ENCODE data around the gene STK24. TPM values are rescaled to one million over a fixed set of nuclear protein-coding genes. Genes with fewer than 3 reads are reported as not detected.

The STK24 gene
- total and polyA plus RNA-seq, 2 of the 4 experiments (the other 2 are of a cell fraction) = 29.2 to 43.4 TPM

DNA sequence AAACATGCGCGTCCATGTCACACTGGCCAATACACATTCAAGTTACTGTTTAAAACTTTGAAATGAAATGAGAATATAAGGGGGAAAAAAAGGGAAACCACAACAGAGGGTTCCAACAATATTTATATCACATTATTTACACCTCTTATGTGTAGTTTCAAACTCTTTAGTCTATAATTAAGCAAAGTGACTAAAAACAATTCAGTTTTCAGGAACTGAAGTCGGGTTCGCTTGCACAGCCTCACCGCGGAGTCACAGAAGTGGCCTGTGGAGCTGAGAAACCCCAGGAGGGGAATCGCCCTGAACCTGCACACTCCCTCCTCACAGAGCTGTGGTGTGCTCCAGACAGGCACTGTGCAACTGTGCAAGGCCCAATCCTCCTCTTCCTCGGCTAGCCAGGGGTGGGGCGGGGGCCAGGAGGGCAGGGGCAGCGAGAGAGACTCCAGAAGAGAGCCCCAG is 75.9 kb downstream of the STK24 start:
- Histone ChIP-seq H3K27ac (ENCODE audit: insufficient read depth, low read length) (no peak overlapping the region), H3K79me1 (ENCODE audit: low read depth in 1 of 2, low read length in 2 of 2) (peaks cover 63 to 93% of the 10 kb centered on the region in 2 experiments), H3K36me3 (ENCODE audit: control insufficient read depth, insufficient read depth, low read length) (peaks cover 12% of the 10 kb centered on the region; the same call in 1 of the 2 replicates), H3K9ac (ENCODE audit: low read depth, low read length) (no peak overlapping the region), H2AFZ (replicated peaks; ENCODE audit: low read length, poor library complexity) (no peak overlapping the region), H2AK9ac (replicated peaks; ENCODE audit: low read depth, low read length, poor library complexity) (no peak overlapping the region), H3K4me2 (ENCODE audit: low read depth, low read length) (no peak overlapping the region), H2BK20ac (ENCODE audit: low read depth, low read length) (no peak overlapping the region; the same call in 1 of the 2 replicates), H3K56ac (ENCODE audit: extremely low read depth, insufficient read depth, low read length) (no peak overlapping the region), H4K8ac (ENCODE audit: low read depth in 2 of 2, low read length in 2 of 2) (no peak overlapping the region), H3K9me1 (ENCODE audit: insufficient read depth, low read length) (peaks cover 47% of the 10 kb centered on the region), H4K5ac (ENCODE audit: low read depth, low read length) (no peak overlapping the region; the same call in 1 of the 2 replicates), H4K91ac (ENCODE audit: insufficient read depth, low read depth, low read length) (no peak overlapping the region), H3K18ac (ENCODE audit: low read depth, low read length) (no peak overlapping the region), H3K9me3 (ENCODE audit: control insufficient read depth, insufficient read depth, low read length) (no peaks in the 10 kb centered on the region), H2BK5ac (ENCODE audit: low read depth, low read length, poor library complexity, severe bottlenecking) (no peak overlapping the region), H2AK5ac (ENCODE audit: low read depth, low read length) (no peak overlapping the region), H3K4ac (ENCODE audit: low read depth, low read length) (no peak overlapping the region), H3K4me1 (ENCODE audit: control insufficient read depth, insufficient read depth, low read length) (peaks cover 28% of the 10 kb centered on the region), H3K27me3 (ENCODE audit: control insufficient read depth, insufficient read depth, low read length) (no peaks in the 10 kb centered on the region), H4K20me1 (ENCODE audit: insufficient read depth, low read length) (peaks cover 80% of the 10 kb centered on the region), H3K14ac (replicated peaks; ENCODE audit: low read depth, low read length) (no peak overlapping the region), H2BK15ac (ENCODE audit: low read depth, low read length) (no peak overlapping the region), H3K4me3 (ENCODE audit: insufficient read depth, low read depth, low read length) (no peak overlapping the region), H2BK120ac (ENCODE audit: low read depth, low read length) (no peak overlapping the region), H3K23ac (ENCODE audit: low read depth, low read length) (no peak overlapping the region)
- CTCF ChIA-PET = interaction anchor here (1.2 kb wide), 1 partner anchor 10 kb away, joined by 3 read pairs; no protein-coding TSS in a partner anchor
- in situ Hi-C loops (cut with MboI; ENCODE audit: low sequenced_read_pairs) (no loop called here), dilution Hi-C loops (cut with HindIII; ENCODE audit: low sequenced_read_pairs, unreplicated experiment) (no loop called here), intact Hi-C loops (cut with micrococcal nuclease) (no loop called here)
- ATAC-seq (ENCODE audit: low read depth) (no peak), DNase-seq (no peak)
- no TSS peak for BruUV-seq (replicated peaks)
- POLR2A ChIA-PET (ENCODE audit: unreplicated experiment) = no interaction called here
- TF ChIP-seq NFE2L2 (IDR thresholded peaks at IDR 0.05; ENCODE audit: low read depth, low read length) (no peak), MAFK (IDR thresholded peaks at IDR 0.05; ENCODE audit: low read depth, low read length) (no peak), RAD21 (IDR thresholded peaks at IDR 0.05; ENCODE audit: low read length) (no peak), MXI1 (IDR thresholded peaks at IDR 0.05; ENCODE audit: borderline replicate concordance, low read depth, low read length) (no peak), FOS (IDR thresholded peaks at IDR 0.05; ENCODE audit: low read depth, low read length) (no peak), POLR2A (IDR thresholded peaks at IDR 0.05; ENCODE audit: low read depth, low read length) (no peak), RCOR1 (IDR thresholded peaks at IDR 0.05; ENCODE audit: insufficient replicate concordance, low read length) (no peak), MAZ (IDR thresholded peaks at IDR 0.05; ENCODE audit: borderline replicate concordance, low read depth, low read length) (no peak), BHLHE40 (IDR thresholded peaks at IDR 0.05; ENCODE audit: low read depth, low read length) (no peak), SMC3 (IDR thresholded peaks at IDR 0.05; ENCODE audit: low read depth, low read length) (no peak), CEBPB (IDR thresholded peaks at IDR 0.05; ENCODE audit: low read depth, low read length) (no peak), RFX5 (IDR thresholded peaks at IDR 0.05; ENCODE audit: low read depth, low read length) (no peak), CHD1 (IDR thresholded peaks at IDR 0.05; ENCODE audit: low read depth, low read length) (no peak)
- TF ChIP-seq, protein P1, sequence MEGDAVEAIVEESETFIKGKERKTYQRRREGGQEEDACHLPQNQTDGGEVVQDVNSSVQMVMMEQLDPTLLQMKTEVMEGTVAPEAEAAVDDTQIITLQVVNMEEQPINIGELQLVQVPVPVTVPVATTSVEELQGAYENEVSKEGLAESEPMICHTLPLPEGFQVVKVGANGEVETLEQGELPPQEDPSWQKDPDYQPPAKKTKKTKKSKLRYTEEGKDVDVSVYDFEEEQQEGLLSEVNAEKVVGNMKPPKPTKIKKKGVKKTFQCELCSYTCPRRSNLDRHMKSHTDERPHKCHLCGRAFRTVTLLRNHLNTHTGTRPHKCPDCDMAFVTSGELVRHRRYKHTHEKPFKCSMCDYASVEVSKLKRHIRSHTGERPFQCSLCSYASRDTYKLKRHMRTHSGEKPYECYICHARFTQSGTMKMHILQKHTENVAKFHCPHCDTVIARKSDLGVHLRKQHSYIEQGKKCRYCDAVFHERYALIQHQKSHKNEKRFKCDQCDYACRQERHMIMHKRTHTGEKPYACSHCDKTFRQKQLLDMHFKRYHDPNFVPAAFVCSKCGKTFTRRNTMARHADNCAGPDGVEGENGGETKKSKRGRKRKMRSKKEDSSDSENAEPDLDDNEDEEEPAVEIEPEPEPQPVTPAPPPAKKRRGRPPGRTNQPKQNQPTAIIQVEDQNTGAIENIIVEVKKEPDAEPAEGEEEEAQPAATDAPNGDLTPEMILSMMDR (conservative IDR thresholded peaks at IDR 0.05; ENCODE audit: low read depth, low read length) = no peak
- TF ChIP-seq, protein P2, sequence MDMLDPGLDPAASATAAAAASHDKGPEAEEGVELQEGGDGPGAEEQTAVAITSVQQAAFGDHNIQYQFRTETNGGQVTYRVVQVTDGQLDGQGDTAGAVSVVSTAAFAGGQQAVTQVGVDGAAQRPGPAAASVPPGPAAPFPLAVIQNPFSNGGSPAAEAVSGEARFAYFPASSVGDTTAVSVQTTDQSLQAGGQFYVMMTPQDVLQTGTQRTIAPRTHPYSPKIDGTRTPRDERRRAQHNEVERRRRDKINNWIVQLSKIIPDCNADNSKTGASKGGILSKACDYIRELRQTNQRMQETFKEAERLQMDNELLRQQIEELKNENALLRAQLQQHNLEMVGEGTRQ (IDR thresholded peaks at IDR 0.05; ENCODE audit: low read depth, low read length) = no peak
- TF ChIP-seq, protein P3, sequence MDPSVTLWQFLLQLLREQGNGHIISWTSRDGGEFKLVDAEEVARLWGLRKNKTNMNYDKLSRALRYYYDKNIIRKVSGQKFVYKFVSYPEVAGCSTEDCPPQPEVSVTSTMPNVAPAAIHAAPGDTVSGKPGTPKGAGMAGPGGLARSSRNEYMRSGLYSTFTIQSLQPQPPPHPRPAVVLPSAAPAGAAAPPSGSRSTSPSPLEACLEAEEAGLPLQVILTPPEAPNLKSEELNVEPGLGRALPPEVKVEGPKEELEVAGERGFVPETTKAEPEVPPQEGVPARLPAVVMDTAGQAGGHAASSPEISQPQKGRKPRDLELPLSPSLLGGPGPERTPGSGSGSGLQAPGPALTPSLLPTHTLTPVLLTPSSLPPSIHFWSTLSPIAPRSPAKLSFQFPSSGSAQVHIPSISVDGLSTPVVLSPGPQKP (IDR thresholded peaks at IDR 0.05; ENCODE audit: borderline replicate concordance, low read depth, low read length) = no peak
- WGBS, 2 experiments (ENCODE audit: extremely low coverage in 2 of 2, insufficient read length in 1 of 2) = no CpG with 5 or more reads among the region's 10 CpGs
